NCI-H2227 (cell line): ENCODE results near the gene CACNA2D2.

Experiments
- DNase-seq: peaks from one replicate; lab custom pipeline; 2025; ENCODE audit not compliant: unreplicated experiment; lab: John Stamatoyannopoulos, UW

Gene CACNA2D2

GRCh38 chr3:50503504-50504342 is at the start of gene CACNA2D2:
CACNA2D2 (minus strand) TSS chr3:50503634; CDS start chr3:50503423, 211 bp downstream.
- DNase-seq, result peak; percentile 69

DNA sequence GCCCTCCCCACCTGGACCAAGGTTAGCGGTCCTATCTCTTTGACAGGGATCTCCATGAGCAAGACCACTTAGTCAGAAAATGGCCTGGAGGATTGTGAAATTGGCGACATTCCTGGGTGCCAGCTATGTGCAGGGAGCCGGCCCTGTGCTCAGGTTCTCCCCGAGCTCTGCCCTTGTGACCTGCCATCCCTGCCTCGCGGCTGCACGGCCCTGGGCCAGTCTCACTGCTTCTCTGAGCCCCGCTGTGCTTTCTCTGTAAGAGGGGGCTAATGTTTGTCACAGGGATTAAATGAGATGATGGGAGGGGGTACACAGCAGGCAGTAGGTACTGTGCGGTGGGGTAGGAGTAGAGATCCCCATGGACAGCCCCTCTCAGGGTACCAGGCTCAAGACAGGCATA is 49.2 kb upstream of the CACNA2D2 start:
- DNase-seq, result no peak

GRCh38 chr3:50551681-50552435 is 48.4 kb upstream of the CACNA2D2 start:
- no peak for DNase-seq

DNA sequence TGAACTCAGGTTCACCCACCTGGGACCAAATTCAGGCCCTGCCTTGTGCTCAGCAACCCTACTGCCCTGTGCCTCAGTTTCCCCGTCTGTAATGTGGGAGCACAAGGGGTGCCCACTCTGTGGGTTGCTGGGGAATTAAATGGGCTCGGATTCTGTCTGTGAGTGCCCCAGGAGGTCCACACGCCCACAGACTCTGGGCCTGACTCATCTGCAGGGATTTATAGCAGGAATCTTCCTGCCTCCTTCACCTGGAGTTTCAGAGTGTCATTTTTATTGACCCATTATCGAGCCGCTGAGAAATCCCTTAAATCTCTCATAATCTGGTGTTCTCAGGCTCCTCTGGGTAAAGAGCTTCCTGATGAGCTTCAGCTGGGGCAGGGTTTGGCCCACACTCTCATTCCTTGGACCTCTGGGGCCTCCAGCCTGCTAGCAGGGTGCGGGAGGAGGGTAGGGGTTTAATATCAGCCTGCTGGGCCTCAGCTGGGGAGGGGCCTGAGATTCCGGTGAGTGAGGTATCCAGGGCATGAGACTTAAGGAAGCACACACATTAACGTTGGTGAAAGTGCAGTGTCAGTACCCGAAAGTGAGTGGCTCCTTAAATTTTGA is 47.7 kb upstream of the CACNA2D2 start:
- DNase-seq, result no peak

- peak; percentile 72 for DNase-seq
Observed at GRCh38 chr3:50550079-50550736, 46.8 kb upstream of the CACNA2D2 start.

- no peak for DNase-seq
Observed at GRCh38 chr3:50549226-50549625, 45.8 kb upstream of the CACNA2D2 start.

DNA sequence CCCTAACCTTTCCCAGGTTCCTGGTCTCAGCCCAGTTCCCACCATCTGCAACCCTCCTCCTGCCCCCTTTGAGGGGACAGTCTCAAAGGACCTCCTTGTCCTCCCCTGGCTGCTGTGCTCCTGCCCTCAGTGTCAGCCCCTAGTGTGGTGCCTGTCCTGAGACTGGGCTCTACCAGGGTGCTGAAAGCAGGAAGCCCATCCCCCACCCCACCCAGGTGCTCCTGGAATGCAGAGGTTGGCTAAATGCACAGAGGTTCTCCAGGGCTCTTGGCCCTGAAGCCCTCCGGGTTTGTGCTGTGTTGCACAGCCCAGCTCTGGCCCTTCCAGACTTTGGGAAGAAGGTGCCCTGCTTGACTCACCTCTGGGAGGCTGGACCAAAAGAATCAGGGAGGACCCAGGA is 42.3 kb upstream of the CACNA2D2 start:
- DNase-seq, result no peak

GRCh38 chr3:50542177-50543034 is 39.0 kb upstream of the CACNA2D2 start:
- DNase-seq, result peak; percentile 76

- no peak for DNase-seq
Observed at GRCh38 chr3:50539356-50540286, 36.2 kb upstream of the CACNA2D2 start.

DNA sequence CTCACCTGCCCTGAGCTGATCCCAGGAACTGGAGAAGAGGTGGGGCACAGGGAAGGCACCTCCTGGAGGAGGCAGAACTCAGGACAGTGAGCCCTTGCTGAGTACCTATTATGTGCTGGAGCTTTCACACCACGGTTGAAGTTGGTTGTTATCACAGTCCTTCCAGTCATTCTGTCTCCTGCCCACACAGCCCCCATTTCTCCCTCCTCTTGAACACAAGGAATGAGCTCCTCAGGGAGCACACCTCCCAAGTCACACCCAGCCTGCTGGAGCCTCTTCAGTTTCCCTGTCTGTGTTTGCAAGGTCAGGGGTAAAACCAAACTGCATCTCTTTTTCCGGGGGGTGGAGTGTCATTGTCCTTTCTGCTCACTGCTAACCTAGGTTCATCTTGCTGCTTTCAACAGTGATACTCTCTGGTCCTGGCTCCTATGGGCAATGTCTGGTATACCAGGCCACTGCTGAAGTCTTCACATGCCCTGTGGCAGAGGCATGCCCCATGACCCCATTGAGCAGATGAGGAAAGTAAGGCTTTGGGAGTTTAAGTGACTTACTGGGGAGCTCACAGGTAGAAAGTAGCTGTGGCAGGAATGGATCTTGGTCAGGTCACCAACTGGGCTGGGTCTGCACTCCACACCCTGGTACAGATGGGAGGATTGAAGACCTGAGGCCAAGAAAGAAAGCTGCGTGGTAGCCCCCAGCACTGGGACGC is 34.1 kb upstream of the CACNA2D2 start:
- no peak for DNase-seq

DNA sequence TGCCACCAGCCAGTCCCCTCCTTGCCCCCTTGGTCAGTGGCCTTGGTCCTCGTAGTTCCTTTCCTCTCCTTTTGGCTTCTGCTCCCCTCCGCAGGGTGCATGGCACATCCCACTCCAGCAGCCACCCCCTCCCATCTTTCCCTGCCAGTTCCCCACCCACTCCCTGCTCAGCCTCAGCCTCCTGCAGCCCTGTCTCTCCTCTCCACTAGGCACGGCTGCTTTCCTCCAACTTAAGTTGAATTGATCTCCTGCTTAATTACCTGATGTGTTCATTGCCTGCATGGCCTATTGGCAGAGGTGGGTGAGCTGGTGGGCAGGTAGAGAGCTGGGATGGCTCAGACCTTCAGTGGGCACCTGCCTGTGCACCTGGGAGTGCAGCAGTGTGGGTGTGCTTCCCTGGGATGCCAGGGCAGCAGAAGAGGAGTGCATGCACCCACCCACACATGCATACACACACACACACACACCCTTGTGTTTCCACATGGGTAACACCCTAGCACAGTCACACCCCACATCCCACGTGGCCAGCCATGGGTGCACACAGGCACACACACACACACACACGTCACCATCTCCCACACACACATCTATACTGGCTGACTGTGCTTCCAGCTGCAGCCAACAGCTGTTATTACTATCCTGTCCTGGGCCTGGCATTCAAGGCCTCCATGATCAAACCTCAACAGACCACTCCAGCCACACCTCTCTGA is 33.2 kb upstream of the CACNA2D2 start:
- DNase-seq, result no peak

- DNase-seq, result no peak
Observed at GRCh38 chr3:50534681-50535330, 31.4 kb upstream of the CACNA2D2 start.

GRCh38 chr3:50533807-50534461 is 30.5 kb upstream of the CACNA2D2 start:
- no peak for DNase-seq

- DNase-seq, result no peak
Observed at GRCh38 chr3:50533316-50533715, 29.9 kb upstream of the CACNA2D2 start.

- DNase-seq, result no peak
Observed at GRCh38 chr3:50532062-50532705, 28.8 kb upstream of the CACNA2D2 start.

DNA sequence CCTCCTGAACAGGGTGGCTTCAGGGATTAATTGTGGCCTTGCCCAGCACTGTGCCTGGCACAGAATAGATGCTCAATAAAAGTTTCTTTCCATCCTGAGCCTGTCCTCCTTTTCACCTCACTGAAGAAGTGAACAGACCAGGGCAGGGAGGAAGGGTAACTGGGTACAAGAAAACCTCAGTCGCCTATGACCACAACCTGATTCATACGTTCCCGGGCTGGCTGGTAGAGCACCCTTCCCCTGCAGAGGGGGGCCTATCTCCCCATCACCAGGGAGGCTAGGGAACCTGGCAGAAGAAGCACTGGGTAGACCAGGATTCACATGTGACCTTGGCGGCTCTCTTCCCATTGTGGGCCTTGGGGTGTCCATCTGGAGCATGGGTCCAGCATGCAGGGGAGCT is 27.8 kb upstream of the CACNA2D2 start:
- DNase-seq, result no peak
